ENCODE data around the gene GUK1.

- TF ChIP-seq EZH2phosphoT487 (IDR thresholded peaks at IDR 0.05; ENCODE audit: unreplicated experiment) = no peak
- TF ChIP-seq REST (IDR thresholded peaks at IDR 0.05; ENCODE audit: unreplicated experiment) = no peak
- no peak for TF ChIP-seq POLR2AphosphoS5 (IDR thresholded peaks at IDR 0.05; ENCODE audit: low read depth)
- no peak for TF ChIP-seq CTCF (conservative IDR thresholded peaks at IDR 0.05; ENCODE audit: low read depth in 2 of 2)
- no peak for TF ChIP-seq ZNF114 (CRISPR knock-in tag; IDR thresholded peaks at IDR 0.05)
- TF ChIP-seq EZH2 (IDR thresholded peaks at IDR 0.05; ENCODE audit: low read depth, unreplicated experiment) = no peak
- no peak for TF ChIP-seq ETS1 (IDR thresholded peaks at IDR 0.05)
Measured at GRCh38 chr1:228120857-228121489, 19.1 kb upstream of the GUK1 start.

Measured in GM23338 (cell line).